PC-9 (cell line): Measurements from ENCODE around the gene NARS2. TPM values are rescaled to one million over a fixed set of nuclear protein-coding genes. Genes with fewer than 3 reads are reported as not detected.
"Not testable (repeated sequence)": the region's sequence is repeated elsewhere in the genome, so short reads cannot be mapped to it uniquely, and the experiment has no call there.

Experiments used
- BruUV-seq: library from RNA; stranded (reverse); fragments of 400-500 nt; replicated peaks from 2 replicates; lab custom pipeline; 2021; lab: Mats Ljungman, UMichigan
- CTCF ChIA-PET: fragments of 300-600 bp; sonication (Branson Sonifier 250); formaldehyde crosslinking; loops from one replicate; lab custom pipeline; 2022; ENCODE audit warnings: antibody characterized with exemption; lab: Charles Lee
- POLR2A ChIA-PET: fragments of 300-600 bp; sonication (Branson Sonifier 250); formaldehyde crosslinking; loops from one replicate; lab custom pipeline; 2022; ENCODE audit warnings: antibody characterized with exemption; ENCODE audit not compliant: unreplicated experiment; lab: Charles Lee
- DNase-seq, 2 experiments: peaks; one replicate each; pipeline versions ENCODE4 v3.0.0 to v3.0.0-alpha.2; 2015 to 2022; ENCODE audit warnings: mixed read lengths in 1 of 2
- H2AFZ ChIP-seq: fragments of 200-600 bp; sonication (generic); 2 replicates; pipeline ENCODE4 v1.8.1; 2017; ENCODE audit warnings: antibody characterized with exemption
- H3F3A ChIP-seq: fragments of 200-600 bp; sonication (generic); 2 replicates; pipeline ENCODE4 v1.8.1; 2017; ENCODE audit warnings: antibody characterized with exemption, mild to moderate bottlenecking, low read depth; ENCODE audit not compliant: insufficient read depth
- H3K27ac ChIP-seq: fragments of 200-600 bp; sonication (generic); 2 replicates; pipeline ENCODE4 v1.6.1; 2016; ENCODE audit warnings: mixed run types
- H3K27me3 ChIP-seq: fragments of 200-600 bp; sonication (generic); 2 replicates; pipeline ENCODE4 v1.6.1; 2016; ENCODE audit warnings: low read depth, mixed run types; ENCODE audit not compliant: insufficient read depth
- H3K36me3 ChIP-seq: fragments of 200-600 bp; sonication (generic); 2 replicates; pipeline ENCODE4 v1.6.1; 2016; ENCODE audit warnings: low read depth, mixed run types
- H3K4me1 ChIP-seq: fragments of 200-600 bp; sonication (generic); replicated peaks from 2 replicates; pipeline ENCODE4 v1.6.1; 2016; ENCODE audit warnings: mixed run types; ENCODE audit not compliant: insufficient read depth
- H3K4me2 ChIP-seq: fragments of 200-600 bp; sonication (generic); 2 replicates; pipeline ENCODE4 v1.6.1; 2017; ENCODE audit warnings: mixed run types
- H3K4me3 ChIP-seq: fragments of 200-600 bp; sonication (generic); 2 replicates; pipeline ENCODE4 v1.6.1; 2016; ENCODE audit warnings: mixed run types
- H3K79me2 ChIP-seq: fragments of 200-600 bp; sonication (generic); 2 replicates; pipeline ENCODE4 v1.6.1; 2017; ENCODE audit warnings: low read depth, mixed run types
- H3K9me2 ChIP-seq: fragments of 200-600 bp; sonication (generic); 2 replicates; pipeline ENCODE4 v1.8.1; 2017; ENCODE audit warnings: mild to moderate bottlenecking; ENCODE audit not compliant: insufficient read depth
- H3K9me3 ChIP-seq: fragments of 200-600 bp; sonication (generic); 2 replicates; pipeline ENCODE4 v1.8.1; 2016; ENCODE audit warnings: low read depth; ENCODE audit not compliant: insufficient read depth
- H4K20me1 ChIP-seq: fragments of 200-600 bp; sonication (generic); 2 replicates; pipeline ENCODE4 v1.8.1; 2017; ENCODE audit not compliant: insufficient read depth
- CTCF ChIP-seq: fragments of 200-600 bp; sonication (generic); conservative IDR thresholded peaks from 2 replicates; pipeline ENCODE4 v1.6.1; 2017; ENCODE audit warnings: mixed run types, antibody characterized with exemption, mild to moderate bottlenecking, moderate library complexity
- EZH2 ChIP-seq: fragments of 200-600 bp; sonication (generic); IDR thresholded peaks from 2 replicates; pipeline ENCODE4 v1.8.0; 2017; ENCODE audit warnings: antibody characterized with exemption, low read depth
- intact Hi-C: fragments of 100-400 bp; cut with micrococcal nuclease; formaldehyde crosslinking; loops from one replicate; pipeline ENCODE4 v1.10.0; 2022; ENCODE audit not compliant: unreplicated experiment
- total RNA-seq: library from RNA; stranded (reverse); gene quantifications from 2 replicates; pipeline ENCODE4 v1.2.3, GENCODE V29; 2021

NARS2 gene
- total RNA-seq, 1 experiment from 2014 or later = 22.4 TPM

DNA sequence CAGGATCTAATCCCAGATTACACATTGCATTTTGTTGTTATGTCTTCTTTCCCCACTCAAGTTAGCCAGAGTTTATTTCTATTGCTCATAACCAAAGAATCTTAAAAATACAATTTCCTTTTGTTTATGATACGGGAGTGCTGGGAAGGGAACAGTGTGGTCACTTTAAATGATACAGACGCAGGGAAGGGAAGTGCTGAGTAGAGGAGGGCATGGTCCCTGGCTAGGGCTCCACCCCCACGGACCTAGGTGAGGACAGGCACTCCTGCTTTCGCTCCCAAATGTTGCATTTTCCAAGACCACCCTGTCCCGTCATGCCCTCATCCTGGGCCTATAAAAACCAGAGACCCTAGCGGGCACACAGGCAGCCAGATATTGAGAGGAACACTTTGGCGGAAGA, 30.6 kb upstream of the NARS2 start:
- Histone ChIP-seq H3F3A (no peaks in the 10 kb centered on the region), H3K9me3 (no peaks in the 10 kb centered on the region), H4K20me1 (no peaks in the 10 kb centered on the region), H2AFZ (no peak overlapping the region), H3K4me1 (no peaks in the 10 kb centered on the region), H3K79me2 (no peaks in the 10 kb centered on the region), H3K4me3 (no peak overlapping the region), H3K4me2 (no peak overlapping the region), H3K27me3 (peaks cover 74% of the 10 kb centered on the region), H3K27ac (no peak overlapping the region), H3K9me2 (no peaks in the 10 kb centered on the region), H3K36me3 (no peaks in the 10 kb centered on the region)
- no TSS peak for BruUV-seq
- intact Hi-C loops = no loop called here
- ChIA-PET CTCF (no interaction called here), POLR2A (no interaction called here)
- no peak for DNase-seq
- TF ChIP-seq CTCF (no peak), EZH2 (no peak)

DNA sequence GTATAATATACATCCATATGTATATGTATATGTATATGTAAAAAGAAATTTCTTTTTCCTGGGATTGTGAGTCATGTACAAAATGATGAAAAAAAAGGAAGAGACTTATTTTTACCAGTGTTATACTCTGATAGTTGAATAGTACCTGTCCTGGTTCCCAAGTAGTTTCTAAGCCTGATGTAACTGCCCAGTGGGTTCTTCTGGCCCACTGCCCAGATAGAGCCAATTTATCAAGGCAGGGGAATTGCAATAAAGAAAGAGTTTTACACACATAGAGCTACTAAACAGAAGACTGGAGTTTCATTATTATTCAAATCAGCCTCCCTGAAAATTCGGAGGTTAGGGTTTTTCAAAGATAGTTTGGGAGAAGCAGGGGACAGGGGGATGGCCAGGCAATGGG, 29.1 kb upstream of the NARS2 start:
- Histone ChIP-seq H3K4me2 (no peak overlapping the region), H4K20me1 (no peaks in the 10 kb centered on the region), H2AFZ (no peak overlapping the region), H3K27me3 (peaks cover 83% of the 10 kb centered on the region), H3K27ac (no peak overlapping the region), H3K4me1 (no peaks in the 10 kb centered on the region), H3K4me3 (no peak overlapping the region), H3K9me3 (no peaks in the 10 kb centered on the region), H3K79me2 (no peaks in the 10 kb centered on the region), H3K36me3 (no peaks in the 10 kb centered on the region), H3F3A (no peaks in the 10 kb centered on the region), H3K9me2 (no peaks in the 10 kb centered on the region)
- intact Hi-C loops = no loop called here
- TF ChIP-seq EZH2 = no peak
- TF ChIP-seq CTCF = no peak
- no TSS peak for BruUV-seq
- POLR2A ChIA-PET = no interaction called here
- CTCF ChIA-PET = no interaction called here
- DNase-seq = no peak

GRCh38 chr11:78602771-78603170, 28.1 kb upstream of the NARS2 start:
- CTCF ChIA-PET, H3K27ac ChIP-seq, DNase-seq, H4K20me1 ChIP-seq, H3K4me3 ChIP-seq, H3K9me2 ChIP-seq, POLR2A ChIA-PET, H3K36me3 ChIP-seq, BruUV-seq, intact Hi-C loops, H3K9me3 ChIP-seq, H3K79me2 ChIP-seq, H3F3A ChIP-seq, H3K4me1 ChIP-seq, H3K4me2 ChIP-seq, H2AFZ ChIP-seq: not testable (repeated sequence)
- H3K27me3 ChIP-seq = peaks cover 83% of the 10 kb centered on the region

DNA sequence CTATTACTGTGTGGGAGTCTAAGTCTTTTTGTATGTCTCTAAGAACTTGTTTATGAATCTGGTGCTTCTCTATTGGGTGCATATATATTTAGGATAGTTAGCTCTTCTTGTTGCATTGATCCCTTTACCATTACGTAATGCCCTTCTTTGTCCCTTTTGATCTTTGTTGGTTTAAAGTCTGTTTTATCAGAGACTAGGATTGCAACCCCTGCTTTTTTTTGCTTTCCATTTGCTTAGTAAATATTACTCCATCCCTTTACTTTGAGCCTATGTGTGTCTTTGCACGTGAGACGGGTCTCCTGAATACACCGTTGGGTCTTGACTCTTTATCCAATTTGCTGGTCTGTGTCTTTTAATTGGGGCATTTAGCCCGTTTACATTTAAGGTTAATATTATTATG, 26.4 kb upstream of the NARS2 start:
- intact Hi-C loops = not testable (repeated sequence)

GRCh38 chr11:78597579-78597978, 22.9 kb upstream of the NARS2 start:
- intact Hi-C loops, H3K4me2 ChIP-seq, CTCF ChIA-PET, H3F3A ChIP-seq, H3K4me1 ChIP-seq, H4K20me1 ChIP-seq, POLR2A ChIA-PET, H3K9me2 ChIP-seq, H3K4me3 ChIP-seq, H3K9me3 ChIP-seq, H3K27ac ChIP-seq, H3K79me2 ChIP-seq, H2AFZ ChIP-seq, BruUV-seq, DNase-seq, H3K36me3 ChIP-seq: not testable (repeated sequence)
- peaks cover 88% of the 10 kb centered on the region for H3K27me3 ChIP-seq

More for the DNA sequence above, 26.4 kb upstream of the NARS2 start:
- H3K4me2 ChIP-seq, H3F3A ChIP-seq, DNase-seq, H3K36me3 ChIP-seq, H3K79me2 ChIP-seq, CTCF ChIA-PET, H3K27ac ChIP-seq, H3K9me3 ChIP-seq, H3K9me2 ChIP-seq, H2AFZ ChIP-seq, H4K20me1 ChIP-seq, H3K4me3 ChIP-seq, POLR2A ChIA-PET, BruUV-seq, H3K4me1 ChIP-seq: not testable (repeated sequence)
- H3K27me3 ChIP-seq = peaks cover 89% of the 10 kb centered on the region
